ENCODE results near the gene SNF8.

Gene SNF8

DNA sequence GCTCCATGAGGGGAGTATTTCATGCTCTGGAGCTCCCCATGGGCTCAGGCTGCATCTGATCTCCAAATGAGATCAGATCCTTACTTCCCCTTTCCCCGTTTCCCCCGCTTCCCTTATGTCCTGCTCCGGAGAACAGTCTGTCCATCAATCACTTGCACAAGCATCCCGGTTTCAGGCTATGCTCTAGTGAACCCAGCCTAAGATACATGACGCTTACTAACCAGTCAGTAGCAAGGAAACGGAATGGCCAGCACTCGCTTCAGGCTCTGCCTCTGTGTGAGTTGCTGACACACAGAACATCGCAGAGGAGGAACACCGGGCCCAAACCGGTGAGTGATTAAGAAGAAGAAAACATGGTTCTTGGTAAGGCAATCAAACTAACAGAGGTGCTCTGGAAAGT lies 61.5 kb downstream of the SNF8 start:
- DNase-seq, result no peak

DNA sequence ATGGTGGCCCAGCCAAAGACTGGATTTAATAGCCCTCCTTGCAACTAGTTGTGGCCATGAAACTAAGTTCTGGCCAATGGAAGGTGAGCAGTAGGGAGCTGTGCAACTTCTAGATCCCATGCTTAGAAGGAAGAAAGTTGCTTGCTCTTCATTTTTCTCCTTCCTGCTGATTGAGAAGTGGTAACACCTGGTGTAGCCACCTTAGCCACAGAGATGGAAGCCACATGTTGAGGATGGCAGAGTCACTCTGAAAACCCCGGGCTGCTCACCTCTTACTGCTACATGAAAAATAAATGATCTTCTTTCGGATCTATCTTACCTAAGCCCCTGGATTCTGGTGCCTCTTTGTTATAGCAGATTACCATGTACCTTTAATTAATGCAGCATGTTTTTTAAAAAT lies 62.4 kb downstream of the SNF8 start:
- DNase-seq, result no peak

All from CD4-positive, alpha-beta T cell treated with Interleukin-17A for 1 hour (primary cell).